HepG2 (cell line): ENCODE results near the gene KCNQ5. TPM values are rescaled to one million over a fixed set of nuclear protein-coding genes. Genes with fewer than 3 reads are reported as not detected.
A peak's percentile ranks its signal among the peaks of the same experiment; 100 is the strongest.

Experiments used
- ATAC-seq: fragments of 200-7000 bp; cut with Tn5 transposase; 3 replicates; pipeline ENCODE4 v1.9.1; 2020; ENCODE audit warnings: mild to moderate bottlenecking, moderate library complexity
- BruUV-seq: library from RNA; stranded (reverse); fragments of 400-500 nt; replicated peaks from 2 replicates; lab custom pipeline; 2021; lab: Mats Ljungman, UMichigan
- CTCF ChIA-PET: fragments of 300-600 bp; formaldehyde crosslinking; extraction: SDS; loops from one replicate; lab custom pipeline; 2021; ENCODE audit warnings: low total read pairs, inconsistent platforms, low intra/inter-chr PET ratio; lab: Yijun Ruan, JAX
- POLR2A ChIA-PET: fragments of 350-600 bp; sonication (Branson Sonifier 250); formaldehyde crosslinking; loops from one replicate; lab custom pipeline; 2020; ENCODE audit warnings: antibody characterized with exemption, inconsistent platforms; lab: Yijun Ruan, JAX
- DNase-seq: peaks from one replicate; pipeline ENCODE4 v3.0.0-alpha.2; 2015; ENCODE audit warnings: low spot score
- FAIRE-seq: peaks from 3 replicates; lab custom pipeline; 2011; peaks lifted over from hg19 to GRCh38; lab: Jason Lieb, UNC
- H2AFZ ChIP-seq: one replicate; pipeline ENCODE4 v1.6.1; 2011; ENCODE audit warnings: low read length, inconsistent platforms
- H3K27ac ChIP-seq: fragments of 300-600 bp; 3 replicates; pipeline ENCODE4 v1.8.0; 2011; ENCODE audit warnings: mixed run types, mild to moderate bottlenecking, mixed read lengths, low read length, inconsistent platforms; ENCODE audit not compliant: insufficient read depth; ENCODE audit errors: extremely low read length
- H3K27me3 ChIP-seq, 2 experiments: fragments of 200-600 bp in 1 of 2; 2 replicates in 1 of 2; 3 replicates in 1 of 2; pipeline versions ENCODE4 v1.6.0 to v1.8.0; 2011; ENCODE audit warnings: low read length in 2 of 2, mild to moderate bottlenecking in 2 of 2, moderate library complexity in 2 of 2, inconsistent platforms in 1 of 2; ENCODE audit not compliant: insufficient read depth in 2 of 2, control insufficient read depth in 1 of 2
- H3K36me3 ChIP-seq, 2 experiments: fragments of 200-600 bp in 1 of 2; replicated peaks in 1 of 2; 2 replicates in 1 of 2; 3 replicates in 1 of 2; pipeline versions ENCODE4 v1.5.1 to v1.8.0; 2011; ENCODE audit warnings: low read length in 2 of 2, inconsistent platforms in 1 of 2; ENCODE audit not compliant: insufficient read depth in 2 of 2, control insufficient read depth in 1 of 2
- H3K4me1 ChIP-seq: 2 replicates; pipeline ENCODE4 v1.5.1; 2012; ENCODE audit warnings: low read length, inconsistent platforms; ENCODE audit not compliant: insufficient read depth
- H3K4me2 ChIP-seq: 2 replicates; pipeline ENCODE4 v1.6.0; 2011; ENCODE audit warnings: low read depth, low read length, inconsistent platforms
- H3K4me3 ChIP-seq, 3 experiments: fragments of 200-600 bp in 1 of 3; sonication (generic), shearing (Covaris generic) in 1 of 3; replicated peaks in 1 of 3; 2 replicates each; pipeline ENCODE4 v1.5.1; 2011 to 2016; ENCODE audit warnings: low read length in 3 of 3, inconsistent platforms in 2 of 3, low read depth in 2 of 3, mild to moderate bottlenecking in 2 of 3, control low read depth in 1 of 3, mixed read lengths in 1 of 3; ENCODE audit not compliant: insufficient read depth in 1 of 3
- H3K79me2 ChIP-seq: one replicate; pipeline ENCODE4 v1.6.1; 2011; ENCODE audit warnings: low read length, inconsistent platforms; ENCODE audit not compliant: insufficient read depth
- H3K9ac ChIP-seq: 2 replicates; pipeline ENCODE4 v1.6.0; 2011; ENCODE audit warnings: mild to moderate bottlenecking, low read depth, low read length, inconsistent platforms; ENCODE audit not compliant: insufficient read depth
- H3K9me3 ChIP-seq: 2 replicates; pipeline ENCODE4 v1.5.1; 2012; ENCODE audit warnings: mild to moderate bottlenecking, low read length
- H4K20me1 ChIP-seq: 2 replicates; pipeline ENCODE4 v1.6.0; 2011; ENCODE audit warnings: inconsistent platforms, mild to moderate bottlenecking, low read length, moderate library complexity; ENCODE audit not compliant: insufficient read depth
- CTCF ChIP-seq: sonication (generic); formaldehyde crosslinking; IDR thresholded peaks from 2 replicates; pipeline ENCODE4 v1.5.0; 2020; ENCODE audit warnings: mild to moderate bottlenecking, missing genetic modification reagents, moderate library complexity
- FOXM1 ChIP-seq: sonication (generic); formaldehyde crosslinking; IDR thresholded peaks from 2 replicates; pipeline ENCODE4 v1.5.0; 2020; ENCODE audit warnings: missing genetic modification reagents
- HDAC1 ChIP-seq: sonication (generic); formaldehyde crosslinking; IDR thresholded peaks from 2 replicates; pipeline ENCODE4 v1.5.1; 2020; ENCODE audit warnings: mild to moderate bottlenecking, missing genetic modification reagents
- HNF1B ChIP-seq: sonication (generic); formaldehyde crosslinking; IDR thresholded peaks from 2 replicates; pipeline ENCODE4 v1.5.1; 2020; ENCODE audit warnings: mild to moderate bottlenecking, moderate library complexity, missing genetic modification reagents
- TFE3 ChIP-seq: IDR thresholded peaks from 2 replicates; pipeline ENCODE4 v1.6.1; 2016
- ZNF619 ChIP-seq: sonication (generic); formaldehyde crosslinking; IDR thresholded peaks from 2 replicates; pipeline ENCODE4 v1.4.0; 2020; ENCODE audit warnings: mild to moderate bottlenecking, missing genetic modification reagents
- WGBS: methylation state at CpG from one replicate; pipeline ENCODE4 v1.1.6; 2017; ENCODE audit warnings: low lambda C conversion rate; 5-methylcytosine and 5-hydroxymethylcytosine counted together
- in situ Hi-C: cut with HindIII; loops from 2 replicates; pipeline ENCODE4 v1.10.0; 2017; ENCODE audit warnings: low pct_unique_long_range_greater_than_20kb; ENCODE audit not compliant: extremely low pct_ligation_motif_present
- intact Hi-C: fragments of 100-400 bp; cut with micrococcal nuclease; formaldehyde crosslinking; loops from one replicate; pipeline ENCODE4 v1.10.0; 2022; ENCODE audit not compliant: unreplicated experiment
- polyA plus RNA-seq, 8 experiments: library from polyadenylated mRNA; depleted of rRNA in 3 of 8; stranded (reverse) in 7 of 8; unstranded in 1 of 8; fragments of >200 nt; fragmentation: Illumina TruSeq in 4 of 8; extraction: Trizol in 4 of 8; gene quantifications; 2 replicates each; pipeline versions ENCODE4 v1.2.1 to v1.2.3, GENCODE V29; 2011 to 2016; ENCODE audit warnings: low read depth in 4 of 8, missing spikeins in 1 of 8, mixed read lengths in 1 of 8; ENCODE audit not compliant: insufficient read depth in 1 of 8
- total RNA-seq, 5 experiments: library from RNA; depleted of rRNA; stranded (reverse); fragments of >200 nt; fragmentation: Illumina TruSeq; extraction: Trizol; gene quantifications; 2 replicates each; pipeline ENCODE4 v1.2.3, GENCODE V29; 2016; ENCODE audit warnings: low read depth in 1 of 5

KCNQ5 gene
- total and polyA plus RNA-seq, 2 of the 13 experiments (the other 11 are each of a cell fraction or from before 2014, with no cell fraction given), result 0.04 TPM; not detected in 1

GRCh38 chr6:72704979-72705378, 83.1 kb downstream of the KCNQ5 start:
- TF ChIP-seq FOXM1 (no peak), CTCF (CRISPR knock-in tag) (no peak), HDAC1 (no peak), HNF1B (CRISPR knock-in tag) (no peak), TFE3 (no peak), ZNF619 (CRISPR knock-in tag) (no peak)
- ATAC-seq, result peak; percentile 54; the same call in 2 of the 3 replicates
- no peak overlapping the region for H2AFZ ChIP-seq
- H3K4me1 ChIP-seq, result no peaks in the 10 kb centered on the region
- no peak overlapping the region for H3K4me2 ChIP-seq
- no TSS peak for BruUV-seq
- H3K79me2 ChIP-seq, result no peaks in the 10 kb centered on the region
- H4K20me1 ChIP-seq, result no peaks in the 10 kb centered on the region
- ChIA-PET POLR2A (no interaction called here), CTCF (no interaction called here)
- DNase-seq, result peak; percentile 2
- in situ Hi-C loops, result no loop called here
- intact Hi-C loops, result no loop called here
- WGBS, result 11% methylated on average over 4 of the region's 4 CpGs
- H3K4me3 ChIP-seq, result no peak overlapping the region
- no peak overlapping the region for H3K9ac ChIP-seq
- no peak overlapping the region for H3K27ac ChIP-seq
- no peak for FAIRE-seq
- no peaks in the 10 kb centered on the region; a peak in 1 of 5 replicates for H3K27me3 ChIP-seq
- H3K36me3 ChIP-seq, result no peaks in the 10 kb centered on the region
- H3K9me3 ChIP-seq, result no peaks in the 10 kb centered on the region
